DMS114 treated with DMSO at 0.1 percent for 48 hours (cell line): Measurements from ENCODE around the gene MARVELD2.

ENCODE experiments used
- DNase-seq: peaks from one replicate; lab custom pipeline; 2025; ENCODE audit not compliant: unreplicated experiment; lab: John Stamatoyannopoulos, UW

Gene MARVELD2

GRCh38 chr5:69492391-69492922 is 77.5 kb downstream of the MARVELD2 start, which contains the start of gene OCLN:
OCLN (plus strand) TSS chr5:69492790; CDS start chr5:69504245, 11,455 bp downstream.
- DNase-seq, result peak; percentile 64

GRCh38 chr5:69492923-69493395 is 78.0 kb downstream of the MARVELD2 start:
- DNase-seq, result no peak

GRCh38 chr5:69493396-69494133 is 78.6 kb downstream of the MARVELD2 start:
- peak; percentile 31 for DNase-seq
